Stomach (tissue), 9 donors: ENCODE results near the gene GADD45A. TPM values are rescaled to one million over a fixed set of nuclear protein-coding genes. Genes with fewer than 3 reads are reported as not detected.
A peak's percentile ranks its signal among the peaks of the same experiment; 100 is the strongest.

Experiments
- DNase-seq, 2 donors: peaks; one replicate each; pipeline versions ENCODE4 v3.0.0 to v3.0.0-alpha.2; 2013 to 2019
- H3K27ac ChIP-seq, 5 donors: fragments of 200-600 bp in 4 of 5; sonication (generic) in 4 of 5; one replicate each; pipeline ENCODE4 v1.5.1; 2013 to 2019; ENCODE audit warnings: mild to moderate bottlenecking in 1 of 5, moderate library complexity in 1 of 5
- H3K27me3 ChIP-seq, 3 donors: fragments of 200-600 bp; sonication (generic); one replicate each; pipeline ENCODE4 v1.5.1; 2017 to 2019; ENCODE audit warnings: mixed run types in 1 of 3
- H3K36me3 ChIP-seq, 4 donors: fragments of 200-600 bp; sonication (generic); 1 replicate in 3 of 4; 2 replicates in 1 of 4; pipeline ENCODE4 v1.5.1; 2016 to 2019
- H3K4me1 ChIP-seq, 4 donors: fragments of 200-600 bp; sonication (generic); one replicate each; pipeline ENCODE4 v1.5.1; 2016 to 2019
- H3K4me3 ChIP-seq, 4 donors: fragments of 200-600 bp; sonication (generic) in 3 of 4; one replicate each; pipeline ENCODE4 v1.5.1; 2016 to 2019; ENCODE audit warnings: mild to moderate bottlenecking in 1 of 4
- H3K9me3 ChIP-seq, 4 donors: fragments of 200-600 bp; sonication (generic); one replicate each; pipeline ENCODE4 v1.5.1; 2016 to 2019
- CTCF ChIP-seq, 7 experiments: fragments of 450-650 bp in 4 of 7; fragments of 200-600 bp in 3 of 7; sonication (generic) in 3 of 7; IDR thresholded peaks; one replicate each; pipeline ENCODE4 v1.5.1; 2016 to 2019; ENCODE audit warnings: antibody characterized with exemption in 7 of 7, control low read depth in 2 of 7, mild to moderate bottlenecking in 1 of 7
- EP300 ChIP-seq: sonication (generic); formaldehyde crosslinking; IDR thresholded peaks from one replicate; pipeline ENCODE4 v1.6.1; 2017; ENCODE audit warnings: antibody characterized with exemption
- POLR2A ChIP-seq, 4 donors: fragments of 450-650 bp; IDR thresholded peaks; one replicate each; pipeline ENCODE4 v1.6.1; 2016; ENCODE audit warnings: antibody characterized with exemption in 4 of 4, control low read depth in 2 of 4, mild to moderate bottlenecking in 1 of 4, moderate library complexity in 1 of 4
- POLR2AphosphoS5 ChIP-seq, 3 donors: sonication (generic); formaldehyde crosslinking; IDR thresholded peaks; one replicate each; pipeline ENCODE4 v1.6.1; 2016; ENCODE audit warnings: antibody characterized with exemption in 3 of 3
- WGBS, 5 donors: extraction: QIAGEN DNeasy Blood & Tissue Kit in 3 of 5; methylation state at CpG; one replicate each; pipeline versions ENCODE4 v1.1.5 to v1.1.7; 2013 to 2018; 5-methylcytosine and 5-hydroxymethylcytosine counted together
- intact Hi-C: fragments of 100-400 bp; cut with DNase I; formaldehyde crosslinking; loops from one replicate; pipeline ENCODE4 v1.15.1; 2023; ENCODE audit warnings: low total_unique reads
- polyA plus RNA-seq, 3 donors: library from polyadenylated mRNA; stranded (reverse); fragments of 200-250 nt; gene quantifications; one replicate each; pipeline ENCODE4 v1.2.3, GENCODE V29; 2013
- total RNA-seq, 5 donors: library from RNA; depleted of rRNA; stranded (reverse); fragments of >200 nt; gene quantifications; one replicate each; pipeline versions ENCODE4 v1.1.0 to v1.2.3, GENCODE V29; 2014 to 2016
- donor health status: healthy with polysubstance abuse.
- donor health status: Bipolar disorder and iron deficiency.
- donor health status: healthy.

The GADD45A gene
- total and polyA plus RNA-seq, 8 donors: 4.7 to 84.8 (median 38.4) TPM

GRCh38 chr1:67721650-67722291, 36.8 kb downstream of the GADD45A start:
- Histone ChIP-seq H3K27me3 (no peaks in the 10 kb centered on the region), H3K36me3 (no peaks in the 10 kb centered on the region), H3K4me3 (no peak overlapping the region), H3K4me1 (peaks cover 54 to 84% (median 73%) of the 10 kb centered on the region in 4 donors), H3K9me3 (no peaks in the 10 kb centered on the region), H3K27ac (peak overlapping the region in 4 of 5 donors; percentile 30 to 75 (median 60))
- TF ChIP-seq POLR2AphosphoS5 (IDR thresholded peaks at IDR 0.05) (no peak), POLR2A (IDR thresholded peaks at IDR 0.05) (no peak), EP300 (no peak), CTCF (IDR thresholded peaks at IDR 0.05) (no peak)
- intact Hi-C loops: no loop called here
- 40 to 68% (median 49%) methylated on average over 2 of the region's 2 CpGs for WGBS, 5 donors
- DNase-seq: no peak

GRCh38 chr1:67722292-67722944, 37.4 kb downstream of the GADD45A start:
- intact Hi-C loops: no loop called here
- Histone ChIP-seq H3K27ac (peak overlapping the region; percentile 30 to 75 (median 52)), H3K4me1 (peaks cover 54 to 79% (median 68%) of the 10 kb centered on the region in 4 donors), H3K36me3 (no peaks in the 10 kb centered on the region), H3K4me3 (no peak overlapping the region), H3K27me3 (no peaks in the 10 kb centered on the region), H3K9me3 (no peaks in the 10 kb centered on the region)
- no peak for DNase-seq
- TF ChIP-seq EP300: no peak
- no peak for TF ChIP-seq POLR2A (IDR thresholded peaks at IDR 0.05)
- TF ChIP-seq POLR2AphosphoS5 (IDR thresholded peaks at IDR 0.05): no peak
- TF ChIP-seq CTCF (IDR thresholded peaks at IDR 0.05): no peak
- 20 to 72% (median 31%) methylated on average over 4 of the region's 4 CpGs for WGBS, 5 donors

GRCh38 chr1:67723126-67723525, 38.1 kb downstream of the GADD45A start:
- peak overlapping the region; percentile 50 to 75 (median 66) for H3K27ac ChIP-seq
- intact Hi-C loops: no loop called here
- TF ChIP-seq EP300 (no peak), POLR2A (IDR thresholded peaks at IDR 0.05) (no peak), CTCF (IDR thresholded peaks at IDR 0.05) (no peak)
- WGBS, 5 donors: 43 to 59% (median 56%) methylated on average over 1 of the region's 1 CpG
- no peaks in the 10 kb centered on the region for H3K27me3 ChIP-seq
- H3K4me3 ChIP-seq: no peak overlapping the region
- no peaks in the 10 kb centered on the region for H3K36me3 ChIP-seq
- H3K9me3 ChIP-seq: no peaks in the 10 kb centered on the region
- no peak for DNase-seq
- peaks cover 51 to 72% (median 63%) of the 10 kb centered on the region in 4 donors for H3K4me1 ChIP-seq

- DNase-seq: peak in 1 of 2 donors; percentile 65
- WGBS, 5 donors: 13 to 31% (median 22%) methylated on average over 2 of the region's 2 CpGs
- Histone ChIP-seq H3K9me3 (no peaks in the 10 kb centered on the region), H3K36me3 (no peaks in the 10 kb centered on the region), H3K4me1 (peaks cover 51 to 72% (median 62%) of the 10 kb centered on the region in 4 donors), H3K4me3 (no peak overlapping the region), H3K27ac (peak overlapping the region; percentile 44 to 75 (median 53)), H3K27me3 (no peaks in the 10 kb centered on the region)
- intact Hi-C loops: no loop called here
- TF ChIP-seq POLR2AphosphoS5 (IDR thresholded peaks at IDR 0.05): peak in 1 of 3 donors; percentile 70
- TF ChIP-seq EP300: no peak
Observed at GRCh38 chr1:67723620-67724019, 38.6 kb downstream of the GADD45A start.
